T-helper 1 cell (primary cell): ENCODE results near the gene HSD17B2.
"Not testable (repeated sequence)": the region's sequence is repeated elsewhere in the genome, so short reads cannot be mapped to it uniquely, and the experiment has no call there.

Experiments used
- DNase-seq, 5 donors: peaks; one replicate each; pipeline ENCODE4 v3.0.0-alpha.2; 2012 to 2020
- total RNA-seq, 4 donors: gene quantifications; one replicate each; lab custom pipeline; 2026; lab: John Stamatoyannopoulos, UW

The HSD17B2 gene, protein sequence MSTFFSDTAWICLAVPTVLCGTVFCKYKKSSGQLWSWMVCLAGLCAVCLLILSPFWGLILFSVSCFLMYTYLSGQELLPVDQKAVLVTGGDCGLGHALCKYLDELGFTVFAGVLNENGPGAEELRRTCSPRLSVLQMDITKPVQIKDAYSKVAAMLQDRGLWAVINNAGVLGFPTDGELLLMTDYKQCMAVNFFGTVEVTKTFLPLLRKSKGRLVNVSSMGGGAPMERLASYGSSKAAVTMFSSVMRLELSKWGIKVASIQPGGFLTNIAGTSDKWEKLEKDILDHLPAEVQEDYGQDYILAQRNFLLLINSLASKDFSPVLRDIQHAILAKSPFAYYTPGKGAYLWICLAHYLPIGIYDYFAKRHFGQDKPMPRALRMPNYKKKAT
- 0 to 0.08 (median 0) reads per million in 4 donors for total RNA-seq

DNA sequence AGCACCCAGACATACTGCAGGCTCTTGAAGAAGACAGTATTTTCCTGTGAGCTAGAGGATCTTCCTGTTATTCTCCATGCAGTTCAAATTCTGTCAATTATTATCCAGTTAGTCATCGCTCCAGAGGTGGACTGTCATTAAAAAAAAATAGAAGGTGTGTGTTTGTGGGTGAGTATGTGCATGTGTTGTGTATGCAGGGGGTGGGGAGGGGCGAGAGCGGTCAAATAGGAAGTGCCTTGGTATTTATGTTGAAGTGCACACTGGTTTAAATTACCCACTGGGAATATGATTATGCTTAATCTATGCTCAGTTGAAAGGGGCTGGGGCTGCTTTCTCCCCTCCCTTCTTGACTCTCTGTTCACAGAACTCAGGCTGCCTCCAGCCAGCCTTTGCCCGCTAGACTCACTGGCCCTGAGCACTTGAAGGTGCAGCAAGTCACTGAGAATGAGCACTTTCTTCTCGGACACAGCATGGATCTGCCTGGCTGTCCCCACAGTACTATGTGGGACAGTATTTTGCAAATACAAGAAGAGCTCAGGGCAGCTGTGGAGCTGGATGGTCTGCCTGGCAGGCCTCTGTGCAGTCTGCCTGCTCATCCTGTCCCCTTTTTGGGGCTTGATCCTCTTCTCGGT, at the start of gene HSD17B2:
Gene HSD17B2, plus strand, starts transcription at position 273 of the 632 bp plus-strand sequence. Its CDS starts 172 bp downstream, at position 445.
- DNase-seq, result no peak

DNA sequence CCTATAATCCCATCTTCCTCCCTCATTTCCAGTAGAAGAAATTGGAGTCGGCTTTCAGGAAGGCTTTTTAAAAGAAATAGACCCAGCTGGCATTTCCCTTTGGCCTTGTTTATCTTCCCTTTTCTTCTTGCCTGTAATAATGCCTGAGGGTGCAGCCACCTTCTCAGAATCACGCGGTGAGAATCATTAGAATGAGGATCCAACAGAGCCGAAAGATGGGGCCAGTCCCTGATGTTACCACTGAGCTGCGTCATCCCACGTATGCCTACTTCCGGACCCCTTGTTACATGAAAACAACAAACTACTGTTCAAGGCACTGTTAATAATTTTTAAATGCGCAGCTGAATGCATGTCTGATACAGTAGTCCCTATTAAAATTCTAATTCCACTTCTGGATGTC, 47.9 kb upstream of the HSD17B2 start:
- DNase-seq, result no peak

DNA sequence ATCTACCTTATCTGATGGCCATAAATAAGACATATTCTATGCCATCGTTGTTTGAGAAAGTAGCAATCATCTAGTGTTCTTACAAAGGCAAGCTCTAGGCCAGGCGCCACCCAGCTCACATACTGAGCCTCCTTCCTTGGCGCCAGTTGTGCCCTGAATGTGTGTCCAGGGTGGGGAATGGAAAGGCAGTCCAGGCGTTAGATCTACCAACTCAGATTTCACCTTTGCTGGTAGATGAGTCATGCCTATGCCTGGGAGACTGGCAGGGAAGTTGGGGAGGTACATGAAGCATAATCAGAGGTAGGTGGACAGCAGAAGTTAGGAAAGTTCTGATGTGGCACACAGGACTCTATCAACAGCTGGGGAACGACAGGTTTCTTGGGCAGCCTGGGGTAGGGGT, 47.3 kb upstream of the HSD17B2 start:
- no peak for DNase-seq

DNA sequence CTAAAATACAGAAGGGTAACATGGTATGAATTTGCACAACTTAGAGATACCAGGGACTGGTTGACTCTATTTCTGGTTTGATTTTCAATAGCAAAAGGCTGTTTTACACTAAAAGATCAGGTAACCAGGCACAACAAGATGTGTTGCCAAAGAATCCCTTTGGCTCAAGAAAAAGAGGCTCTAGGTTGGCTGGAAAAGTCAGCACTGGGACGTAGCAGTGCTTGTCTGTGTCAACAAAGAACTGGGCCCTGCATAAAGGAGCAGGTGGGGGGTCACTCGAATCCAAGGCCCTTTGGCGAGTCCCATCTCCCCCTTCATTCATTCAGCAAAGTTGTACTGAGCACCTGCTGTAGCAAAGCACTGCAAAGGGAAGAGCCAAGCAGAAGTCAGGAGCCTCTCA, 42.2 kb upstream of the HSD17B2 start:
- no peak for DNase-seq

DNA sequence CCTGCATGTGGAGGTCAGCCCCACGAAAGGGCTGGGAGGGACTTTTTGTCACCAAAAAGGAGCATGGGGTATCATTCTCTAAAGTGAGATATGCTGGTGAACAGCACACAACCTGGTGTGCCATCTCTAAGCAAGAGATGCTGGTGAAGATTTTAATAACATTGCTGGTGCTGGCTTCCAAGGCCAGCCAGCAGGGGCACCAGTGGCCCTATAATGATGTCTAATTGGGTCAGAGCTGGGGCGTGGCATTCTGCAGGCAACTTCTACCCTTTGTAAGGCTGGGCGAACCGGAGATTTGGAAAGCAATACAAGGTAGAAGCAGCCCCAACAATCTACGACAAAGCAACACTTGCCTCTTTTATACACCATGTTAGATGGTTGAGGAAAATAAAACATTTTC, 40.6 kb upstream of the HSD17B2 start:
- DNase-seq, result no peak

DNA sequence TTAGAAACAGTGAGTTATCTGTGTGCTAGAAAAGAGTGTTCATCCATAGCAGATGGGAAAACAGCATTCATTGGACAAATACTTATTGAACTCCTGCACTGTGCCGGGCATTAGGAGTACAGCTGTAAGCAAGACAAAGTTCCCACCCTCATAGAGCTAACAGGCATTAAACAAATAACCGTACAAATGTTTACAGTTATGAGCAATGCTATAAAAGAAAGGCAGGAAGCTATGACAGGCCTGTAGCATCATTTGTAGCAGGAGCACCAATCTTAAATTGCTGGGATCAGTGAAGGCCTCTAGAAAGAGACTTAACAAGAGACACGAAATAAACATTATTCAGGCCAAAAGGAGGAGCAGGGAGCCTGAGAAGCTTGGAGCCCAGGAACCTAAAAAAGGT, 39.4 kb upstream of the HSD17B2 start:
- DNase-seq, result no peak

DNA sequence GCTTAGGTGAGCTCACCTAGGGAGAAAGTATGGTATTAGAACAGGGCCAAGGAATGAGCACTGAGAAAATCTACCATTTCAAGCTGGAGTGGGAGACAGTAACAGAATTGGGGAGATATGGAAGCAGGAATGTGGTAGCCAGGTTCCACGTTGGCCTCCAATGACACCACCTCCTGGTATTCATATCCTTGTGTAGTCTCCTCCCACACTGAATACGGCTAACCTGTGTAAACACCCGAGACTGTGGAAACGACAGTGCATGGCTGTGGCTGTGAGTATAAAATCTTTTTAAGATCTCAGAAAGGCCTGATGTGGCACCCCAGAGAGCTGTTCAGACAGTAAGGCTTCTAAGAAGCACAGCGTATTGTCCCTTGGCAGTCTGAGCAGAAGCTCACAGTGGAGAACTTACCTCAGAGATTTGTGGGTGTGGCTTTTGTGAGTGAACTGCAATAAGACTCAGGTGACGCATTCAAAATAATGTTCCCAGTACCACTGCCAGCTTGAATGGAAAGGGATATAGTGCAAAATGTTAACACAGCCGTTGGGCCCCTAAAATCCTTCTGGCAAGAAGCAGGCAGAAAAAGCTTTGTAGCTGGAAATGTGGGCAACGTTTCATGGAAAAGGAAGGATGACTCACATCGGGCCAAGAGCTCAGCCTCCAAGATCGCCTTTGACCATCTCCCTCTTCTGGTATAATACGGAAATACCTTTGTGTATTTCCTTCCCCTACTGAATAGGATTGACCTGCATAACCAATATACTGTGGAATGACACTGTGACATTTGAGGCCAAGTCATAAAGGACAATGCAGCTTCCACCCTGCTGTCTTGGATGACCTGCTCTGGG, 38.2 kb upstream of the HSD17B2 start:
- DNase-seq, result no peak

DNA sequence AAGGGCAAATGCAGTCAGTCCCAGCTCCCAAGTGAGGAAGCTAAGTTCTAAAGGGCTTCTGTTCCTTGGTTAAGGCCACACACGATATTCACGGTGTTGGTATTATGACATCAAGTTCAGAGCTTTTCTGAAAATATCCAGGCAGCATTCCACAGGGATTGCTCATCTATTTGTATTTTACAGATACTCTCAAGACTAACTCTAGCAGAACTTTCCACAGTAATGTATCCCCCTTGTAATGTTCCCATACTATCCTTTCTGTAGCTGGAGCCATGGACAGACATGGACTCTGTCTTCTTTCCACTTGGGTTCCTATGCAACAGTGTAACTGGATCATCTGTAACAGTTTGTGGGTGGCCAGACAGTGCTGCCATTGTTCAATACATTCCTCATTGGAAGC, 37.3 kb upstream of the HSD17B2 start:
- DNase-seq, result no peak

DNA sequence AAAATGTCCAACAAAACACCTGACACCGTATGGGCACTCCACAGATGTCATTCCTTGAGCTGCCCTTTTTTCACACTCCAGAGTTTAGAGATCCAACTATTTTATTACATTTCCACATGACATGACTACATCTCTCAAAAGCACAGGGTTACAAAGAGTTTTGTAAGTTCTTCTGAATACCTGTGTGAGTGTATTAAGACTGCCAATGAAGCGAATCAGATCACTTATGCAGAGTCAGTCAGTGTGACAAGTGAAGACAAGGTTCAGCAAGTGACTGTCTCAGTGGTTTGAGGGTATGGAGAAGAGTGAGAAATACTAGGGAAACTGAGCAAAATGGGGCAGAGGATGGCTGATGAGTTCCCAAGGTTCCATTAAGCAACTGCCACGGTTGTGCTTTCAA, 32.2 kb upstream of the HSD17B2 start:
- DNase-seq, result no peak

DNA sequence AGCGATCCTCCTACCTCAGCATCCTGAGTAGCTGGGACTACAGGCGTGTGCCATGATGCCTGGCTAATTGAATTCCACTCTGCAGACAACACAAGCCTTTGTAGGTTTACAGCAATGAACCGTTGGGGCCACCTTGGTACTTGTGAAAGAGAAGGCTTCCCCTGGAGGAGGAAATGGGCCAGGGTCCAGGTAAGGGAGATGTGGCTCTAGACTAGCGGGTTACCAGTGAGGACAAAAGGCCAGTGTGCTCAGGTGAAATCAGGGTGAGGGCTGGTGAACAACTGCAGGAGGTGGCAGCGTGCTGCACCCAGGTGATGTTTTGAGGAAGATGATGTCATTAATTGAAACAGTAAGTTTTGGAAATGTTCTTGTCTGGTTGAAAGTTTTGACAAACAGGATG, 30.5 kb upstream of the HSD17B2 start:
- DNase-seq, result no peak

DNA sequence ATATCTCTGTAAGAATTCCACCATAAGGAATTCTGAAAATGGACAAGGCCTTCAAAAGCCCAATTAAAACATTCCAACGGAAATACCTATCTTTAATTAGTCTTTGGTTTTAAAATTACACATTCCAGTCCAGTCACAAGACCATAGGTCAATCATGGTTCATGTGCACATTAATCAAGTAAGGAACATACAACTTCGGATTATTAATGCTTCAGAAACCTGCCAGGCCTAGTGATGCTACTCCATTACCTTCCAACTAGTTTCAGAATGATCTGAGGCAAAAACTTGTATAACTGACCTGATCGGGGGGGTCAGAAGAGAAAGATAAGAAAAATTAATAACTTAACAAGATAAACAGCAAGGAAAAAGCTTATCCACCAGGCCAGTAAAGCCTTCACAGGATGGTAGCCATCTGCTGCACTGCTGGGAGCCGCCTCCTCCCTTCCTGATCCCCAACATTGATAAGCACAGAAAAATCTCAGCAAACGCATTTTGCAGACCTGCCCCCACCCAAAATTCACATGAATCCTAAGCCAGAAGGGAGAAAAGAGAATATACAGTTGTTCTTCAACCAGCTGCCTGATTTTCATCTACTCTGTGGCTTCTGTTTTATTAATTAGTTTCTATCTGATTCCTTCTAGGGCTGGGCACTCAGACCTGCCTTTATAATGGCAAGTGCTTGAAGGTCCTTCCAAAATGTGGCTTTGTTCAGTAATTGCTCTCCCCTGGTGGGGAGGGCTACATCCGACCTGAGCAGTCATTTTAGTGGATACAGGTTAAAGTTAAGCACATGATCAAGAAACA, 29.8 kb upstream of the HSD17B2 start:
- DNase-seq, result no peak

DNA sequence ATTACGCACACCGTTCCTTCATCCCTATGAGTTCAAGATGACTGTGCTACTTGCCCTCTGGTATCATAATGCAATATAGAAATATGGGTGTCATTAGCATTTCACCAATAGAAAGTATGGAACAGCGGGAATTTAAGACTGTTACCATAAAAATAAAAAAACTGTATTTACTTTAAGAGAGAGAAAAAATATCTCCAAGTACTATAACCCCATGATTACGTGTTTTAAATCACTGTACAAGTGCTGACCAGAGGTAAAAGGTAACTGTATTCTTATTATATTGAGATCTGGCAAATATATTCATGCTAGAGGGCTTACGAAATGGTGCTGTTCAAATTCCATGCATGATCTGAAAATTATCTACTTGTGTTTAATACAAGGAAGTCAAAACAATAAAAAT, 29.0 kb upstream of the HSD17B2 start:
- no peak for DNase-seq

DNA sequence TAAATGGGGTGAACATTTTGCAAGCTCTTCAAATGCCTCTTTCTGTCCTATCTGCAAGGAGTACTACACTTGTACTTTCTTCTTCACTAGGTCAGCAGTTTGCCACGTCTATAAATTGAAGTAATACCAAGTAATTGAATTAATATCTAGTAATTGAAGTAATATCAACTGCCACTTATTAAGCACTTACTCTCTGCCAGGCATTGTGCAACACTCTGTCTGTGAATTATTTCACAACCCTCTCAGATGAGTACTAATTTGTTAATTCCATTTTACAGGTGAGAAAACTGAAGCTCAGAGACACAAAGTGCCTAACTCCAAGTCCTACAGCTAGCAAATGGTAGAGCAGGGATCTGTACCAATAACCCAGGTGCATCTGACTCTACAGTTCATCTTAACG, 27.9 kb upstream of the HSD17B2 start:
- no peak for DNase-seq

DNA sequence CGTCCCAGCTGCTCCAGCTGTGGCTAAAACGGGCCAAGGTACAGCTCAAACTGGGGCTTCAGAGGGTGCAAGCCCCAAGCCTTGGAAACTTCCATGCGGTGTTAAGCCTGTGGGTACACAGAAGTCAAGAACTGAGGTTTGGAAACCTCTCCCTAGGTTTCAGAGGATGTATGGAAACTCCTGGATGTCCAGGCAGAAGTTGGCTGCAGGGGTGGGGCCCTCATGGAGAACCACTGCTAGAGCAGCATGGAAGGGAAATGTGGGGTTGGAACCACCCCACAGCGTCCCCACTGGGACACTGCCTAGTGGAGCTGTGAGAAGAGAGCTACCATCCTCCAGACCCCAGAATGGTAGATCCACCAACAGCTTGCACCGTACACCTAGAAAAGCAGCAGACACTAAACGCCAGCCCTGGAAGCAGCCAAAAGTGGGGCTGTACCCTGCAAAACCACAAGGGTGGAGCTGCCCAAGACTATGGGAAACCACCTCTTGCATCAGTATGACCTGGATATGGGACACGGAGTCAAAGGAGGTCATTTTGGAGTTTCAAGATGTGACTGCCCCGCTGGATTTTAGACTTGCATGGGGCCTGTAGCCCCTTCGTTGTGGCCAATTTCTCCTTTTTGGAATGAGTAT, 26.0 kb upstream of the HSD17B2 start:
- DNase-seq, result no peak

DNA sequence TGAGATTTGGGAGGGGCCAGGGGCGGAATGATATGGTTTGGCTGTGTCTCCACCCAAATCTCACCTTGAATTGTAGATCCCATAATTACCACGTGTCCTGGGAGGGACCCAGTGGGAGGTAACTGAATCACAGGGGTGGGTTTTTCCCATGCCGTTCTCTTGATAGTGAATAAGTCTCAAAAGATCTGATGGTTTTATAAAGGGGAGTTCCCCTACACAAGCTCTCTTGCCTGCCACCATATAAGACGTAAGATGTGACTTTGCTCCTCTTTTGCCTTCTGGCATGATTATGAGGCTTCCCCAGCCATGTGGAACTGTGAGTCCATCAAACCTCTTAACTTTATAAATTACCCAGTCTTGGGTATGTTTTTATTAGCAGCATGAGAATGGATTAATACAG, 25.3 kb upstream of the HSD17B2 start:
- not testable (repeated sequence) for DNase-seq

DNA sequence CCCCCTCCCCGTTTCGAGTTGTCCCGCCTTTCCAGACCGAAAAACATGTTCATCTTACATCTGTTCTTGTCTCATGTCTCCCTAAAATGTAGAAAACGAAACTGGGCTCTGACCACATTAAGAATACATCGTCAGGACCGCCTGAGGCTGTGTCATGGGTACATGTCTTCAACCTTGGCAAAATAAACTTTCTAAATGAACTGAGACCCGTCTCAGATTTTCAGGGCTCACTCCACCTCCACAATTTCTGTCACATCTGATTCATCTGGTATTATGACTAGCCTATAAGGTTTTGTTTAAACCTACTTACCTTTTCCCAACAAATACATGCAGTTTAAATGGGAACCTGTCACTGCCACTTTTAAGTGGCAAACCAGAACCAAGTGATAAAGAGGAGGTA, 24.4 kb upstream of the HSD17B2 start:
- no peak for DNase-seq

DNA sequence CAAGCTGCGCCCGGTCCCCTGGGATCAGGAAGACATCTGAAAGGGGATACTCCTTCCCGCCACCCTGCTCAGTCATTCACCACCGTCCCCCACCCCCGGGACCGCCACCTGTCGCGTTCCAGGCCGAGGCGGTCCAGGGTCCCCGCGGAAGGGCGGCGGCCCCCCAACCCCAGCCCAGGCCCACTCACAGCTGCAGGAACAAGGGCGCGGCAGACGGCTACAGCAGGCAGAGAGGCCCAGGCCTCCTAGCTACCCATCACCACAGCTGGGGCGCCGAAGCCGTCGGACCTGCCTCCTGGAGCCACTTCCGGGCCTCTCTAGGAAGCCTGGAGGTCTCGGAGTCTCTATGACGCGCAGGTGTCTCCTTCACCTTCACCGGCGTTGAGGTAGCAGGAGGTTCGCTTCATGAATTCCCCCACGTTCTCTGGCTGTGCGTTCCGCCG, 23.8 kb upstream of the HSD17B2 start, which contains the start of gene SDR42E1:
Gene SDR42E1, minus strand, starts transcription at position 272 of the 443 bp plus-strand sequence. CDS start 10,612 bp downstream, outside the sequence.
- peak; percentile 35 to 61 (median 42) for DNase-seq

DNA sequence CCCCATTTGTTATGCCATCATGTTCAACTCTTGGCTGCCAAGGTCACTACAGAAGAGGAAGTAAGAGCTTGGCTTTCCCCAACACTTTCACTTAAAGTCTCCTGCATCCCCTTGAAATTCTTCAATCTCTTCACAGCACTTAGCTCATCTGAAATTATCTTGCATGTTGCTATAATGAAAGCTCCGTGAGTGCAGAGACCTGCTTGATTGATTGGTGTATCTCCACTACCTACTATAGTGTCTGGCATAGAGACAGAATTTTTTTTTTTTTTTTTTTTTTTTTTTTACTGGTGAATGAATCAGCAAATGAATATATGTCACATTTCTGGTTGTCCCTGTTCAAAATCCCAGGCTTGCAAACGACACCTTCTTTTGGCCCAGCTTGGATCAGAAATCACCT, 21.9 kb upstream of the HSD17B2 start:
- no peak for DNase-seq

DNA sequence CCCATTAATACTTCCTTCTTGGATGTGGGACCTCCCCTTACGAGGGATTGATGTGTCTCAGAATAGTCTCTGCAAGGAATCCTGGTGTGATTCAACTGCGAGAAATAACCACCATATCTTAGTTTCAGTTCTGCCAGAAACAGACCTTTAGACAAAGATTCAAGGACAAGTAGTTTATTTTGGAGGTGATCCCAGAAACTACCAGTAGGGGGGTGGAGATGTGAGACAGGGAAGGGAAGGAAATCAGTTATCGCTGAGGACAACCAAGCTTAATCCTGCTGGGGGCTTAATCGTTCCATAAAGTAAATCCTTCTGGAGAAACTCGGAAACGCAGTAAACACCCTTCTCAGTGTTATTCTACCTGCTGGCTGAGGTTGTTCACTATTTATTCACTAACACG, 18.8 kb upstream of the HSD17B2 start:
- DNase-seq, result no peak

DNA sequence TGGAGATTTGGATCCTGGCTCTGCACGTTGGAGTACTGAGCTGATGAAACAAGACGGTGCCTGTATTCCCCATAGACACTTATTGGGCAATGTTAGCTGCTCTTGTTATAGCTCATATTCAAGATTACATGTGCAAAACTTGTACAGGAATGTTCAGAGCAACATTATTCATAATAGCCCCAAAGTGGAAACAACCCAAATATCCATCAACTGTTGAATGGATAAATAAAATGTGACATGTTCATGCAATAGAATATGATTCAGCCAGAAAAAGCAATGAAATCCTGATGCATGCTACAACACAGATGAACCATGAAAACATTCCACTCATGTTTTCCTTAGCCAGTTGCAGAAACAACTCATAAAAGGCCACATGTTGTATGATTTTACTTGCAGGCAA, 18.1 kb upstream of the HSD17B2 start:
- no peak for DNase-seq

DNA sequence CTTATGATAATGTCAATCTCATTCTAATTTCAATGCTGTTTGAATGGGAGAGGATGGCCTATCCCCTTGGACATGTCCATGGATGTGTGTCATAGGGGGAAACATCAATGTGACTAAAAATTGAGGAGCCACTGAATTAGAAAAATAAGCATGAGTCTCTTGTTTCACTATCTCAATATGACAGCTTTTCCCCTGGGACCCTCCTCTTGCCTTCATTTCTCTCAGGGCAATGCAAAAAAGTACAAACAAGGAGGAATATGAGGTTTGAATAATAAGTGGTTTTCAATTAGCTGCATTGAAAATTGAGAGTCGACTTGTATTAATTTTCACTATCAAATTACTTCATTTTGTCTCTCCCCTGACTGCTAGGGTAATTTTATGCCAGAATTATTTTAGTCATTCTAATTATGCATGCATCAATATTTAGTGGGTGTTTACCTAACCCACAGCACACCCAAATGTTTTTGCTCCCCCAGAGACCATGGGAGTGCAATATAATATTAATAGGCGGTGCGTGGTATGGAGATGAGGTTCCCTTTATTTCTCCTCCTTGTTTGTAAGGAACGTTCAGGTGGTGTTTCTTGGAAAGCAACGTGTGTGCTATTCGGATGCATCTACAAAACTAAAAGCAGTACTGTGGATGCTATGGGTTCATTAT, 17.0 kb upstream of the HSD17B2 start:
- DNase-seq, result no peak
